T-cell (primary cell): ENCODE data around the gene PPP6C. TPM values are rescaled to one million over a fixed set of nuclear protein-coding genes. Genes with fewer than 3 reads are reported as not detected.
"Not testable (repeated sequence)": the region's sequence is repeated elsewhere in the genome, so short reads cannot be mapped to it uniquely, and the experiment has no call there.

Source experiments
- ATAC-seq, 4 experiments: fragments of 200-7000 bp in 3 of 4; fragments of 150-1000 bp in 1 of 4; cut with Tn5 transposase; replicated peaks in 1 of 4; 1 replicate in 3 of 4; 2 replicates in 1 of 4; pipeline ENCODE4 v1.10.0; 2021; ENCODE audit warnings: moderate library complexity in 3 of 4, mild to moderate bottlenecking in 2 of 4, moderate number of reproducible peaks in 1 of 4
- CTCF ChIA-PET, 2 donors: fragments of 300-600 bp; sonication (Branson Sonifier 250); formaldehyde crosslinking; loops; one replicate each; lab custom pipeline; 2022; ENCODE audit warnings: antibody characterized with exemption in 2 of 2; lab: Charles Lee
- POLR2A ChIA-PET, 2 donors: fragments of 300-600 bp; sonication (Branson Sonifier 250); formaldehyde crosslinking; loops; one replicate each; lab custom pipeline; 2022; ENCODE audit warnings: antibody characterized with exemption in 2 of 2; lab: Charles Lee
- DNase-seq, 35 experiments: peaks; one replicate each; pipeline versions ENCODE4 v3.0.0 to v3.0.0-alpha.2; 2013 to 2023
- H3K27ac ChIP-seq: one replicate; pipeline ENCODE4 v1.5.1; 2013; ENCODE audit warnings: low read length
- H3K27me3 ChIP-seq, 2 experiments: replicated peaks in 1 of 2; 1 replicate in 1 of 2; 2 replicates in 1 of 2; pipeline versions ENCODE4 v1.6.1 to v1.7.0; 2013; ENCODE audit warnings: low read length in 1 of 2, mixed read lengths in 1 of 2; ENCODE audit not compliant: control insufficient read depth in 2 of 2, insufficient read depth in 2 of 2; ENCODE audit errors: extremely low read depth in 1 of 2
- H3K36me3 ChIP-seq, 2 donors: 1 replicate in 1 of 2; 2 replicates in 1 of 2; pipeline versions ENCODE4 v1.6.1 to v1.7.0; 2013; ENCODE audit warnings: low read length in 1 of 2; ENCODE audit not compliant: control insufficient read depth in 2 of 2, insufficient read depth in 1 of 2; ENCODE audit errors: extremely low read depth in 1 of 2
- H3K4me1 ChIP-seq, 2 experiments: 1 replicate in 1 of 2; 2 replicates in 1 of 2; pipeline versions ENCODE4 v1.6.1 to v1.7.0; 2013; ENCODE audit warnings: low read length in 2 of 2, mixed read lengths in 1 of 2; ENCODE audit not compliant: insufficient read depth in 2 of 2, control insufficient read depth in 1 of 2; ENCODE audit errors: extremely low read depth in 1 of 2
- H3K4me3 ChIP-seq, 2 donors: 1 replicate in 1 of 2; 2 replicates in 1 of 2; pipeline versions ENCODE4 v1.5.1 to v1.7.0; 2013; ENCODE audit warnings: mild to moderate bottlenecking in 2 of 2, low read length in 1 of 2, moderate library complexity in 1 of 2; ENCODE audit not compliant: control insufficient read depth in 1 of 2; ENCODE audit errors: extremely low read depth in 1 of 2
- H3K9me3 ChIP-seq: 2 replicates; pipeline ENCODE4 v1.7.0; 2013
- H3K27ac Mint-ChIP-seq, 2 donors: one replicate each; pipeline ENCODE4 v1.8.0; 2020 to 2021; ENCODE audit warnings: mild to moderate bottlenecking in 2 of 2, mixed read lengths in 2 of 2
- H3K27me3 Mint-ChIP-seq, 2 donors: one replicate each; pipeline ENCODE4 v1.8.0; 2021 to 2022; ENCODE audit warnings: mixed read lengths in 2 of 2
- H3K36me3 Mint-ChIP-seq: one replicate; pipeline ENCODE4 v1.8.0; 2021; ENCODE audit warnings: mixed read lengths
- H3K4me1 Mint-ChIP-seq, 3 donors: one replicate each; pipeline ENCODE4 v1.8.0; 2020 to 2022; ENCODE audit warnings: mixed read lengths in 3 of 3, mild to moderate bottlenecking in 1 of 3
- H3K4me3 Mint-ChIP-seq, 3 donors: one replicate each; pipeline ENCODE4 v1.8.0; 2020 to 2022; ENCODE audit warnings: mild to moderate bottlenecking in 3 of 3, mixed read lengths in 3 of 3, moderate library complexity in 3 of 3
- H3K9me3 Mint-ChIP-seq, 3 donors: one replicate each; pipeline ENCODE4 v1.8.0; 2020 to 2022; ENCODE audit warnings: mixed read lengths in 3 of 3
- WGBS: methylation state at CpG from one replicate; pipeline ENCODE4 v1.1.5; 2013; ENCODE audit warnings: missing lambda C conversion rate; ENCODE audit not compliant: insufficient coverage; 5-methylcytosine and 5-hydroxymethylcytosine counted together
- total RNA-seq, 35 experiments: library from RNA in 6 of 35; stranded (reverse) in 6 of 35; fragments of 120-200 nt in 1 of 35; gene quantifications; one replicate each; pipeline versions ENCODE4 v1.2.1 to v1.2.4 and lab custom pipeline; 2013 to 2026

Gene PPP6C
- total RNA-seq, 5 donors from 2014 or later (not counting 1 experiment from before 2014, with no cell fraction given), result 34.0 to 42.7 (median 37.0) TPM

DNA sequence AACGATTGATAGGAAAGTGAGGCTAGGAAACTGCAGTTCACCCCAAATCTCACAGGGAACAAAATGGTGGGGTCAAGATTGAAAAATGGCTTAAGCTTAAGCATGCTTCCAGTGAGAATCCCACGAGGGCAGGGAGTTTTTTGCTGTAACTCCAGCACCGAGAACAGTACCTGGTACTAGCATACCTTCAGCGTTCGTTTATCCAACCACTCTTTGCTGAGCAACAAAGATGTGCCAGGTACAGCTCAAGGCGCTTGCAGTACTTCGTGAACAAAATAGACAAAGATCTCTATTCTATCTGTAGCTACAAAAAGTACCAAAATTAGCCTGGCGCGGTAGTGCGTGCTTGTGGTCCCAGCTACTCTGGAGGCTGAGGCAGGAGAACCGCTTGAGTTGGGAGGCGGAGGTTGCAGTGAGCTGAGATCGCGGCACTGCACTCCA, 778 bp upstream of the PPP6C start:
- Mint-ChIP-seq H3K36me3 (peaks cover 5% of the 10 kb centered on the region), H3K9me3 (no peaks in the 10 kb centered on the region), H3K4me1 (peaks cover 52 to 79% (median 71%) of the 10 kb centered on the region in 3 donors), H3K4me3 (peak overlapping the region; percentile 91 to 97 (median 96)), H3K27ac (peak overlapping the region; percentile 91 to 98), H3K27me3 (no peaks in the 10 kb centered on the region)
- H3K4me3 ChIP-seq, result peak overlapping the region; percentile 74 to 84
- CTCF ChIA-PET, result interaction anchor here (0.9 to 1.2 kb wide), 2 partner anchors 9 to 15 kb away, joined by 3 read pairs; no protein-coding TSS in a partner anchor
- H3K36me3 ChIP-seq, result no peaks in the 10 kb centered on the region
- peak overlapping the region; percentile 90 for H3K27ac ChIP-seq
- POLR2A ChIA-PET, result interaction anchor here (1.1 to 1.5 kb wide), 2 partner anchors 12 to 51 kb away, joined by 4 to 5 read pairs; partner anchors contain the start of gene HSPA5 (in 1 of the 2)
- DNase-seq (peak in 5 of 35 experiments; percentile 3 to 50 (median 25)), ATAC-seq (peak in 2 of 4 experiments; percentile 4 to 5)
- no peaks in the 10 kb centered on the region for H3K9me3 ChIP-seq
- peaks cover 39 to 79% of the 10 kb centered on the region in 2 experiments for H3K4me1 ChIP-seq
- 34% methylated on average over 10 of the region's 14 CpGs for WGBS
- H3K27me3 ChIP-seq, result no peaks in the 10 kb centered on the region

DNA sequence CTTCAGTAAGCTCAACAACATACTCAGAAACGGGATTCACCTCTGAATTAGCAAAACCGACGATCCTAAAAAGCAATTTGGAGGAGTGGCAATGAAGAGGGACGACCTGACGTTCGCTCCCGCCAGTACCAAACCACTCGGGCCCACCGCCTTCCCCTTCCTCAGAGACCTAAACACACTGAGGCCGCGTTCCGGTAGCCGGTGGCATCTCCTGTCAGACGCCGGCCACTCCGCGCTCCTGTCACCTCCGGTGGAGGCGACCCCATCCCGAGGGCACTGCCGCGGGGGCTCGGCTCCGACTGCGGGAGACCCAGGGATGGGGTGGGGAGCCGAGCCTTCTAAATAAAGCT, 617 bp downstream of the PPP6C start:
- Histone ChIP-seq H3K4me3 (peak overlapping the region; percentile 74 to 84), H3K9me3 (no peaks in the 10 kb centered on the region), H3K4me1 (peaks cover 28 to 70% of the 10 kb centered on the region in 2 experiments), H3K36me3 (peaks cover 0 to under 1% of the 10 kb centered on the region in 2 donors), H3K27me3 (no peaks in the 10 kb centered on the region), H3K27ac (peak overlapping the region; percentile 90)
- ATAC-seq (peak in 3 of 4 experiments; percentile 7 to 14 (median 12)), DNase-seq (peak in 21 of 35 experiments; percentile 6 to 48 (median 21))
- Mint-ChIP-seq H3K36me3 (peaks cover 8% of the 10 kb centered on the region), H3K9me3 (no peaks in the 10 kb centered on the region), H3K4me1 (peaks cover 50 to 74% (median 67%) of the 10 kb centered on the region in 3 donors), H3K27me3 (no peaks in the 10 kb centered on the region), H3K4me3 (peak overlapping the region; percentile 91 to 97 (median 96)), H3K27ac (peak overlapping the region; percentile 70 to 83)
- CTCF ChIA-PET, result interaction anchor here (0.6 to 0.9 kb wide), 3 partner anchors 49 to 326 kb away, joined by 3 to 7 read pairs (median 3); partner anchors contain the start of gene HSPA5 (in 1 of the 2)
- WGBS, result under 1% methylated on average over 26 of the region's 26 CpGs
- POLR2A ChIA-PET, result interaction anchor here (0.6 to 0.7 kb wide), 2 partner anchors 9 to 52 kb away, joined by 4 read pairs; partner anchors contain the start of gene HSPA5 (in 1 of the 2)

DNA sequence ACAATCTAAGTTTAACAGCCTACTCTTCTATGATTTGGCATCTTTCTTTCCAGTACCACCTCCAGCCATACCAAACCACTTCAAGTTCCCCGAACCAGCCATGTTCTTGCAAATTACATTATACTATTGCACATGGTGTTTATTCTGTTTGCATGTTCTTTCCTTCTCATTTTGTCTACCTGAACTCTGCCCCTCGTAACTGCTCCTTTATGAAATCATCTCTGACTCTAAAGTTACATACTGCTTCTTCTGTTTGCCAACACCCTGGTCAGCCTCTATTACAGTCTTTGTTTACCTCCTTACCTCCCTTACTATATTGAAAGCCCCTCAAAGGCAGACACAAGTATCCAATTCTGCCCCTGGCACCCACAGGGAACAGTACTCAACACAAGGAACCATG, 6.0 kb downstream of the PPP6C start:
- no peak overlapping the region for H3K4me3 Mint-ChIP-seq
- whole genome bisulfite sequencing, result 100% methylated on average over 1 of the region's 2 CpGs
- peaks cover 76 to 83% (median 76%) of the 10 kb centered on the region in 3 donors for H3K4me1 Mint-ChIP-seq
- POLR2A ChIA-PET, result interaction anchor here in 1 of 2 donors (0.6 kb wide), 1 partner anchor 222 kb away, joined by 5 read pairs; no protein-coding TSS in a partner anchor
- ATAC-seq (no peak), DNase-seq (no peak)
- H3K4me1 ChIP-seq, result peaks cover 8 to 32% of the 10 kb centered on the region in 2 experiments
- peaks cover 34% of the 10 kb centered on the region for H3K36me3 Mint-ChIP-seq
- peak overlapping the region in 1 of 2 donors; percentile 1 for H3K4me3 ChIP-seq
- H3K36me3 ChIP-seq, result peaks cover 0 to 3% of the 10 kb centered on the region in 2 donors
- H3K27me3 Mint-ChIP-seq, result no peaks in the 10 kb centered on the region
- peak overlapping the region in 1 of 2 donors; percentile 4 for H3K27ac Mint-ChIP-seq
- no peaks in the 10 kb centered on the region for H3K27me3 ChIP-seq
- CTCF ChIA-PET, result no interaction called here
- H3K27ac ChIP-seq, result no peak overlapping the region
- no peaks in the 10 kb centered on the region for H3K9me3 ChIP-seq
- peaks cover 0 to 2% (median 0%) of the 10 kb centered on the region in 3 donors for H3K9me3 Mint-ChIP-seq

DNA sequence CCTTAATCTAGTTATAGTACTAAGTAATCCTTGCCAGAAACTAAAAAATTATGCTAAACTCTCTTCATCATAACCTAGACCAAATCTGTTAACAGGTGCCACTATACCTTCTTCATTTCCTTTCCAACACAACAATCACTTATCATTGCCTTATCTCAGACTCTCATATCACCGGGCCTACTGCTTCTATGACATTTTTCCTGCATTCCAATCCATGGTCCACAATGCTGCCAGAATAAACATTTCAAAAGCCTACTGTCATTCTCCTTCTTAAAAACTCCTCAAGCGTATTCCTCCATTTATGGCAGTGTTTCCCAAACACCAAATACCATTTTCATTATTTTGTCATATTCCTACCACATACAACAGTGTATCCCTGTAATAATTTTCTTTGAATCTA, 6.5 kb downstream of the PPP6C start:
- WGBS, result 79% methylated on average over 2 of the region's 2 CpGs
- no peak overlapping the region for H3K4me3 ChIP-seq
- Mint-ChIP-seq H3K9me3 (peaks cover 0 to 2% (median 0%) of the 10 kb centered on the region in 3 donors), H3K27ac (peak overlapping the region; percentile 0 to 72), H3K4me3 (no peak overlapping the region), H3K4me1 (peaks cover 76 to 82% (median 77%) of the 10 kb centered on the region in 3 donors), H3K27me3 (no peaks in the 10 kb centered on the region), H3K36me3 (peaks cover 39% of the 10 kb centered on the region)
- H3K9me3 ChIP-seq, result no peaks in the 10 kb centered on the region
- H3K27me3 ChIP-seq, result no peaks in the 10 kb centered on the region
- peaks cover 8 to 27% of the 10 kb centered on the region in 2 experiments for H3K4me1 ChIP-seq
- POLR2A ChIA-PET, result no interaction called here
- ATAC-seq (no peak), DNase-seq (no peak)
- CTCF ChIA-PET, result no interaction called here
- H3K36me3 ChIP-seq, result peaks cover 0 to 3% of the 10 kb centered on the region in 2 donors
- no peak overlapping the region for H3K27ac ChIP-seq

DNA sequence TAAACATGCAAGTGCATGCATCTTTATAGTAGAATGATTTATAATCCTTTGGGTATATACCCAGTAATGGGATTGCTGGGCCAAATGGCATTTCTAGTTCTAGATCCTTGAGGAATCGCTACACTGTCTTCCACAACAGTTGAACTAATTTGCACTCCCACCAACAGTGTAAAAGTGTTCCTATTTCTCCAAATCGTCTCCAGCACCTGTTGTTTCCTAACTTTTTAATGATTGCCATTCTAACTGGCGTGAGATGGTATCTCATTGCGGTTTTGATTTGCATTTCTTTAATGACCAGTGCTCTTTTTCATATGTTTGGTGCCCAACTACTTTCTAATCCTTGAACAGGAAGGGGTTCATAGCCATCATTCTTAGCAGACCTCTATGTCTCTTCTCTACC, 7.8 kb downstream of the PPP6C start:
- not testable (repeated sequence) for H3K27me3 ChIP-seq, H3K4me3 ChIP-seq, DNase-seq, H3K27me3 Mint-ChIP-seq, ATAC-seq, H3K27ac ChIP-seq, H3K36me3 ChIP-seq, H3K4me3 Mint-ChIP-seq, H3K9me3 Mint-ChIP-seq, H3K9me3 ChIP-seq
- Mint-ChIP-seq H3K36me3 (peaks cover 40% of the 10 kb centered on the region), H3K4me1 (peaks cover 75 to 80% (median 75%) of the 10 kb centered on the region in 3 donors), H3K27ac (peak overlapping the region in 1 of 2 donors; percentile 59)
- WGBS, result 93% methylated on average over 3 of the region's 4 CpGs
- peaks cover 2 to 17% of the 10 kb centered on the region in 2 experiments for H3K4me1 ChIP-seq
- POLR2A ChIA-PET, result interaction anchor here in 1 of 2 donors (1.0 kb wide), 1 partner anchor 11 kb away, joined by 3 read pairs; no protein-coding TSS in a partner anchor
- CTCF ChIA-PET, result interaction anchor here in 1 of 2 donors (0.5 kb wide), 1 partner anchor 35 kb away, joined by 4 read pairs; no protein-coding TSS in a partner anchor

DNA sequence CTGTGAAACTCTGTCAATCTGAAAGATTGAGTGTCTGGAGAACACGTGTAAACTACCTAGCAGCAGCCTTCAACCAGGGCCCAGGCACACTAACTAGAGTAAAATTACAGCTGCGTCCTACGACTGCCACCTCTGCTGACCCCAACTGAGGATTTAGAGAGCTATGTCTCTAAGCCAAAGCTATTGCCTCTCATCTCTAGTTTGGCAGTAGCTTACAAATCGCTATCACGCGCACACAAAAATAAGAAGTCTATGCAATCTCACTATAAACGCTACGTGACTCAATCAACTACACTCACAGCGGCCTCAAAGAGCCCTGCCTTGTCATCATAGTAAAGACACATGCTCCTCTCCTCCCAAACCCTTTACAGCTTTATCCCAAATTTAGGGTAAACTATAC, 8.7 kb downstream of the PPP6C start:
- ChIA-PET POLR2A (no interaction called here), CTCF (no interaction called here)
- 98% methylated on average over 6 of the region's 9 CpGs for WGBS
- H3K27ac Mint-ChIP-seq, result peak overlapping the region in 1 of 2 donors; percentile 16
- no peak for ATAC-seq
- H3K4me1 Mint-ChIP-seq, result peaks cover 80 to 86% (median 81%) of the 10 kb centered on the region in 3 donors
- H3K27me3 ChIP-seq, result no peaks in the 10 kb centered on the region
- peaks cover 0 to 2% (median 0%) of the 10 kb centered on the region in 3 donors for H3K9me3 Mint-ChIP-seq
- no peak overlapping the region for H3K27ac ChIP-seq
- H3K36me3 ChIP-seq, result peaks cover 0 to 6% of the 10 kb centered on the region in 2 donors
- H3K9me3 ChIP-seq, result no peaks in the 10 kb centered on the region
- no peak overlapping the region for H3K4me3 ChIP-seq
- no peak for DNase-seq
- H3K4me1 ChIP-seq, result peaks cover 2 to 17% of the 10 kb centered on the region in 2 experiments
- H3K36me3 Mint-ChIP-seq, result peaks cover 40% of the 10 kb centered on the region
- H3K4me3 Mint-ChIP-seq, result no peak overlapping the region
- no peaks in the 10 kb centered on the region for H3K27me3 Mint-ChIP-seq
